ENCODE measurements around the gene ANKS1B.

DNA sequence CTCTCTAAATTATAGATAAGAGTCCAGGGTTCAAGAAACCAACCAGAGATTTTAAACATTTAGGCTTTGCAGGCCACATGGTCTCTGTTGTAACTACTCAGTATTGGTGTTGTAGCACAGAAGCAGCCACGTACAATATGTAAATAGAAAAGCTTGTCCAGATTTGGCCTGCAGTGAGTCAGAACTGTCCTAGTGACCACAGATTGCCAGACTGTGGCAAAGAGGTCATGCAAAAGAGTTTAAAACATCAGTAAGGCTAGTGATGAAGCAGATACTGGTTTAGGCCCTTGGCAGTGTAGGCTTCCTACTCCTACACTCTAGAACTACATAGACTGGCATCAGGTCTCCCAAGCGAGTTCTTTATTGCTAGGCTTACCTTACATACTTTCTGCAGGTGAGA, 454.8 kb downstream of the ANKS1B start:
- TF ChIP-seq GATA2 (IDR thresholded peaks at IDR 0.05; ENCODE audit: low read depth, low read length): no peak
- no peak for TF ChIP-seq GATA3 (IDR thresholded peaks at IDR 0.05; ENCODE audit: low read depth, low read length)

Measured in SH-SY5Y (cell line).